Transverse colon (tissue), 4 donors: ENCODE measurements around the gene CD151.

ENCODE experiments used
- POLR2AphosphoS5 ChIP-seq, 3 donors: sonication (generic); formaldehyde crosslinking; IDR thresholded peaks; one replicate each; pipeline ENCODE4 v1.6.1; 2016; ENCODE audit warnings: antibody characterized with exemption in 3 of 3
- TF ChIP-seq, protein P1 (sequence below), 5 experiments: fragments of 200-600 bp in 3 of 5; fragments of 450-650 bp in 2 of 5; sonication (generic) in 3 of 5; IDR thresholded peaks; 1 replicate in 2 of 5; 2 replicates in 3 of 5; pipeline ENCODE4 v1.5.1; 2016 to 2017; ENCODE audit warnings: antibody characterized with exemption in 5 of 5, inconsistent platforms in 3 of 5, mild to moderate bottlenecking in 2 of 5, moderate library complexity in 1 of 5

DNA sequence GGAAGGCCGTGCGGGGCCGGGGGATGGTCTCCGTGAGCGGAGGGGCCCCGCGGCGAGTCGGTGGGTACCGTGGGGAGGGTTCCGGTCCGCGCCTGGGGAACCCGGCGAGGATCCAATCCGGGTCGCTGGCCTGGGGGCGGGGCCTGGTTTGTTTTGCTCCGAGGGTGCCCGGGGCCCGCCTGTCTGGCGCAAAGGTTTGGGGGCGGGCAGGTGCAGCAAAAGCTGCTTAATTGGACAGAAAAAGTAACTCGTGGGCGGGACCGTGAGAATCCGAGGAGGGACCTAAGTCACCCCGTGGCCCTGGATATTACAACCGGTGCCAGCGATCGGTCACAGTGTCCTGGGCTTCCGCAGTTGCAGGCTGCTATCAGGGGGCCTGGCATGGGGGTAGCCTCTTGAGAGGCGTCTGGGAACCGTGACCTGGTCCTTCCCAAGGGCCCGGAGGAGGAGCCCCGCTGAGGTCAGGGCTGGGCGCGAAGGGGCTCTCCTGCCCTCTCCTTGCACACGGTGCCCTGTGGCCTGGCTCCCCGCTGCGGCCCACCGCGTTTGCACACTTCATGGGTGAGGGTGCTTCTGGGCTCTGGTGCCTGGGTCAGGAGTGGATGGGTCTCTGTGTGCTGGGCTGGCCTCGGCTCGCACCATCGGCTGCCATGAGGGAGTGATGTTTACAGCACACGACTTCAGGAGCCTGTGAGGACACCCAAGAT lies 12.7 kb upstream of the CD151 start:
- TF ChIP-seq, protein P1, sequence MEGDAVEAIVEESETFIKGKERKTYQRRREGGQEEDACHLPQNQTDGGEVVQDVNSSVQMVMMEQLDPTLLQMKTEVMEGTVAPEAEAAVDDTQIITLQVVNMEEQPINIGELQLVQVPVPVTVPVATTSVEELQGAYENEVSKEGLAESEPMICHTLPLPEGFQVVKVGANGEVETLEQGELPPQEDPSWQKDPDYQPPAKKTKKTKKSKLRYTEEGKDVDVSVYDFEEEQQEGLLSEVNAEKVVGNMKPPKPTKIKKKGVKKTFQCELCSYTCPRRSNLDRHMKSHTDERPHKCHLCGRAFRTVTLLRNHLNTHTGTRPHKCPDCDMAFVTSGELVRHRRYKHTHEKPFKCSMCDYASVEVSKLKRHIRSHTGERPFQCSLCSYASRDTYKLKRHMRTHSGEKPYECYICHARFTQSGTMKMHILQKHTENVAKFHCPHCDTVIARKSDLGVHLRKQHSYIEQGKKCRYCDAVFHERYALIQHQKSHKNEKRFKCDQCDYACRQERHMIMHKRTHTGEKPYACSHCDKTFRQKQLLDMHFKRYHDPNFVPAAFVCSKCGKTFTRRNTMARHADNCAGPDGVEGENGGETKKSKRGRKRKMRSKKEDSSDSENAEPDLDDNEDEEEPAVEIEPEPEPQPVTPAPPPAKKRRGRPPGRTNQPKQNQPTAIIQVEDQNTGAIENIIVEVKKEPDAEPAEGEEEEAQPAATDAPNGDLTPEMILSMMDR (IDR thresholded peaks at IDR 0.05): no peak
- peak; percentile 68 to 81 (median 76) for TF ChIP-seq POLR2AphosphoS5 (IDR thresholded peaks at IDR 0.05)
